ENCODE measurements around the gene GRIK4. TPM values are rescaled to one million over a fixed set of nuclear protein-coding genes. Genes with fewer than 3 reads are reported as not detected.

Gene GRIK4
- total and polyA plus RNA-seq, 4 donors, result 0.05 to 0.25 (median 0.06) TPM; not detected in 1

DNA sequence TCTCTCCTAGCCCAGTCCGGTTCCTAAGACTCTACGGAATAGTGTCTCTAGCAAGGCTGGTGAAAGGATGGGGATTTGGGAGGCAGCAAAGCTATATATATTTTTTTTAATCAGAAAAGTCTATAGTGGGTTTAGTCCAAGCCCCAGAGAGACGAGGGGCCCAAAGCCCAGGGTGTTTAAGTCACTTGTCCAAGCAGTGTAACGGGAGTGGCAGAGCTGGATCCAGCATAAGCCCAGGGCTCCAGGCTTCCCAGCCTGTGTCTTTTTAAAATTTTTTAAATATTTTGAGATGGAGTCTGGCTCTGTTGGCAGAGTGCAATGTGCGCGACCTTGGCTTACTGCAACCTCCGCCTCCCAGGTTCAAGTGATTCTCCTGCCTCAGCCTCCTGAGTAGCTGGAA, 6.8 kb downstream of the GRIK4 start:
- Histone ChIP-seq H3K36me3 (ENCODE audit: control insufficient read depth in 4 of 4, insufficient read depth in 3 of 4, low read depth in 1 of 4, low read length in 3 of 4) (no peaks in the 10 kb centered on the region), H3K4me1 (ENCODE audit: control insufficient read depth in 4 of 4, insufficient read depth in 4 of 4, low read length in 3 of 4) (peaks cover 0 to 7% (median under 1%) of the 10 kb centered on the region in 4 donors), H3K9ac (ENCODE audit: low read depth in 1 of 2, low read length in 2 of 2) (no peak overlapping the region), H3K27me3 (ENCODE audit: control insufficient read depth in 4 of 4, insufficient read depth in 4 of 4, low read length in 3 of 4) (peaks cover 0 to under 1% (median 0%) of the 10 kb centered on the region in 4 donors), H3K9me3 (ENCODE audit: control insufficient read depth in 4 of 4, low read length in 3 of 4) (no peaks in the 10 kb centered on the region), H3K27ac (ENCODE audit: low read depth in 1 of 2, low read length in 2 of 2) (no peak overlapping the region), H3K4me3 (ENCODE audit: low read depth in 1 of 3, low read length in 3 of 3) (no peak overlapping the region)
- TF ChIP-seq, protein P1, sequence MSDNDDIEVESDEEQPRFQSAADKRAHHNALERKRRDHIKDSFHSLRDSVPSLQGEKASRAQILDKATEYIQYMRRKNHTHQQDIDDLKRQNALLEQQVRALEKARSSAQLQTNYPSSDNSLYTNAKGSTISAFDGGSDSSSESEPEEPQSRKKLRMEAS (IDR thresholded peaks at IDR 0.05), result no peak
- 91% methylated on average over 7 of the region's 7 CpGs for WGBS
- DNase-seq (ENCODE audit: low spot score), result no peak

DNA sequence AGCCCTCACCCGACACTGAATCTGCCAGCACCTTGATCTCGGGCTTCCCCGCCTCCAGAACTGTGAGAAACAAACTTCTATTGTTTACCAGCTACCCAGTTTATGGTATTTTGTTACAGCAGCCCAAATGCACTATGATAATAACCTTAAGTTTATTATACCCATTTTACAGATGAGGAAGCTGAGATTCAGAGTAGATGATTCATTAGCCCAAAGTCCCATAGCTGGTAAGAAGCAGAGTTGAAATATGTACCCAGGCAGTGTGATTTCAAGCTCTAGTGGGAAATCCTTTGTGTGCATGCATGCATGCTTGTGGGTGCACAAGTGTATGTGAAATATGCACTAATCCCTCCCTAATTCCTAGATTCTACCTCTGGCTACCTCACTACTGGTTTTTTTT, 7.9 kb downstream of the GRIK4 start:
- Histone ChIP-seq H3K9ac (ENCODE audit: low read depth in 1 of 2, low read length in 2 of 2) (no peak overlapping the region), H3K27me3 (ENCODE audit: control insufficient read depth in 4 of 4, insufficient read depth in 4 of 4, low read length in 3 of 4) (peaks cover 0 to 3% (median 0%) of the 10 kb centered on the region in 4 donors), H3K36me3 (ENCODE audit: control insufficient read depth in 4 of 4, insufficient read depth in 3 of 4, low read depth in 1 of 4, low read length in 3 of 4) (no peaks in the 10 kb centered on the region), H3K9me3 (ENCODE audit: control insufficient read depth in 4 of 4, low read length in 3 of 4) (no peaks in the 10 kb centered on the region), H3K4me1 (ENCODE audit: control insufficient read depth in 4 of 4, insufficient read depth in 4 of 4, low read length in 3 of 4) (peaks cover 0 to 7% (median 2%) of the 10 kb centered on the region in 4 donors), H3K4me3 (ENCODE audit: low read depth in 1 of 3, low read length in 3 of 3) (no peak overlapping the region), H3K27ac (ENCODE audit: low read depth in 1 of 2, low read length in 2 of 2) (no peak overlapping the region)
- no peak for DNase-seq (ENCODE audit: low spot score)
- no peak for TF ChIP-seq FOXA1 (IDR thresholded peaks at IDR 0.05)
- TF ChIP-seq, protein P1 (IDR thresholded peaks at IDR 0.05), result no peak
- no peak for TF ChIP-seq JUND (IDR thresholded peaks at IDR 0.05)
- TF ChIP-seq, protein P2, sequence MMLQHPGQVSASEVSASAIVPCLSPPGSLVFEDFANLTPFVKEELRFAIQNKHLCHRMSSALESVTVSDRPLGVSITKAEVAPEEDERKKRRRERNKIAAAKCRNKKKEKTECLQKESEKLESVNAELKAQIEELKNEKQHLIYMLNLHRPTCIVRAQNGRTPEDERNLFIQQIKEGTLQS (IDR thresholded peaks at IDR 0.05), result no peak
- no peak for TF ChIP-seq HNF4A (conservative IDR thresholded peaks at IDR 0.05)
- TF ChIP-seq SP1 (IDR thresholded peaks at IDR 0.05), result no peak
- TF ChIP-seq HNF4G (IDR thresholded peaks at IDR 0.05), result no peak
- TF ChIP-seq YY1 (IDR thresholded peaks at IDR 0.05), result no peak
- WGBS, result 93% methylated on average over 3 of the region's 3 CpGs

DNA sequence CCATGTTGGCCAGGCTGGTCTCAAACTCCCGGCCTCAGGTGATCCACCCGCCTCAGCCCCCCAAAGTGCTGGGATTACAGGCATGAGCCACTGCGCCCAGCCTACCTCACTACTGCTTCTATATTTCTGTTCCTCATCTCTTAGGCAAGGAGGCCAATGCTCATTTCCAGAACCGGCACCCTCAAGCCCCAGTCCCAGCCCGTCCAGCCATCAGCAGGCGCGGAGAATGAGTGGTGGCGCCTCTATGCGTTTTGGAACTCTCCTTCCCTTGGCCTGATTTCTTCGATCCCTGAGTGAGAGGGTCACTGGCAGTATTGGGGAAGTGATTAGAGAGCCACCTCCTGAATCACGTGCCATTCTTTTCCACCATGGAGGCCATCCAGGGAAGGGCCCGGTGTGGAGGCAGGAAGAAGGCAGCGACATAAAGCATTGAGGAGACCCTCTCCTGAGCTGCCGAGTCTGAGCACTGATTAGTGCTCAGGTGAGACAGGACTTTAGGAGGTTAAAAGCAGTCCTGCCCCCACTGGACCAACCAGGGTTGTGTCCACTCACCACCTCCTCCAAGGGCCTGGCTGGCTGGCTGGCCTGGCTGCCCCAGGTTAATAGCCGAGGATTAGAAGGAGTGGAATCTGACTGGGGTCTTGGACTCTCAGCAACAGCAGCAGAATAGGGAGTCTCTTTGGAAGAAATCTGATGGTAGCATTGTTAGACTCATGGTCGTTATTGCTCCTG, 8.7 kb downstream of the GRIK4 start:
- H3K36me3 ChIP-seq (ENCODE audit: control insufficient read depth in 4 of 4, insufficient read depth in 3 of 4, low read depth in 1 of 4, low read length in 3 of 4), result no peaks in the 10 kb centered on the region
- H3K9me3 ChIP-seq (ENCODE audit: control insufficient read depth in 4 of 4, low read length in 3 of 4), result no peaks in the 10 kb centered on the region
- TF ChIP-seq RXRA (IDR thresholded peaks at IDR 0.05) (no peak), HNF4G (IDR thresholded peaks at IDR 0.05) (no peak), FOXA1 (IDR thresholded peaks at IDR 0.05) (no peak), HNF4A (conservative IDR thresholded peaks at IDR 0.05) (no peak), TAF1 (conservative IDR thresholded peaks at IDR 0.05) (no peak), FOXA2 (IDR thresholded peaks at IDR 0.05) (no peak), JUND (IDR thresholded peaks at IDR 0.05) (no peak), YY1 (IDR thresholded peaks at IDR 0.05) (no peak)
- TF ChIP-seq, protein P1 (IDR thresholded peaks at IDR 0.05), result no peak
- TF ChIP-seq, protein P3, sequence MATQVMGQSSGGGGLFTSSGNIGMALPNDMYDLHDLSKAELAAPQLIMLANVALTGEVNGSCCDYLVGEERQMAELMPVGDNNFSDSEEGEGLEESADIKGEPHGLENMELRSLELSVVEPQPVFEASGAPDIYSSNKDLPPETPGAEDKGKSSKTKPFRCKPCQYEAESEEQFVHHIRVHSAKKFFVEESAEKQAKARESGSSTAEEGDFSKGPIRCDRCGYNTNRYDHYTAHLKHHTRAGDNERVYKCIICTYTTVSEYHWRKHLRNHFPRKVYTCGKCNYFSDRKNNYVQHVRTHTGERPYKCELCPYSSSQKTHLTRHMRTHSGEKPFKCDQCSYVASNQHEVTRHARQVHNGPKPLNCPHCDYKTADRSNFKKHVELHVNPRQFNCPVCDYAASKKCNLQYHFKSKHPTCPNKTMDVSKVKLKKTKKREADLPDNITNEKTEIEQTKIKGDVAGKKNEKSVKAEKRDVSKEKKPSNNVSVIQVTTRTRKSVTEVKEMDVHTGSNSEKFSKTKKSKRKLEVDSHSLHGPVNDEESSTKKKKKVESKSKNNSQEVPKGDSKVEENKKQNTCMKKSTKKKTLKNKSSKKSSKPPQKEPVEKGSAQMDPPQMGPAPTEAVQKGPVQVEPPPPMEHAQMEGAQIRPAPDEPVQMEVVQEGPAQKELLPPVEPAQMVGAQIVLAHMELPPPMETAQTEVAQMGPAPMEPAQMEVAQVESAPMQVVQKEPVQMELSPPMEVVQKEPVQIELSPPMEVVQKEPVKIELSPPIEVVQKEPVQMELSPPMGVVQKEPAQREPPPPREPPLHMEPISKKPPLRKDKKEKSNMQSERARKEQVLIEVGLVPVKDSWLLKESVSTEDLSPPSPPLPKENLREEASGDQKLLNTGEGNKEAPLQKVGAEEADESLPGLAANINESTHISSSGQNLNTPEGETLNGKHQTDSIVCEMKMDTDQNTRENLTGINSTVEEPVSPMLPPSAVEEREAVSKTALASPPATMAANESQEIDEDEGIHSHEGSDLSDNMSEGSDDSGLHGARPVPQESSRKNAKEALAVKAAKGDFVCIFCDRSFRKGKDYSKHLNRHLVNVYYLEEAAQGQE (IDR thresholded peaks at IDR 0.05), result no peak
- TF ChIP-seq, protein P4, sequence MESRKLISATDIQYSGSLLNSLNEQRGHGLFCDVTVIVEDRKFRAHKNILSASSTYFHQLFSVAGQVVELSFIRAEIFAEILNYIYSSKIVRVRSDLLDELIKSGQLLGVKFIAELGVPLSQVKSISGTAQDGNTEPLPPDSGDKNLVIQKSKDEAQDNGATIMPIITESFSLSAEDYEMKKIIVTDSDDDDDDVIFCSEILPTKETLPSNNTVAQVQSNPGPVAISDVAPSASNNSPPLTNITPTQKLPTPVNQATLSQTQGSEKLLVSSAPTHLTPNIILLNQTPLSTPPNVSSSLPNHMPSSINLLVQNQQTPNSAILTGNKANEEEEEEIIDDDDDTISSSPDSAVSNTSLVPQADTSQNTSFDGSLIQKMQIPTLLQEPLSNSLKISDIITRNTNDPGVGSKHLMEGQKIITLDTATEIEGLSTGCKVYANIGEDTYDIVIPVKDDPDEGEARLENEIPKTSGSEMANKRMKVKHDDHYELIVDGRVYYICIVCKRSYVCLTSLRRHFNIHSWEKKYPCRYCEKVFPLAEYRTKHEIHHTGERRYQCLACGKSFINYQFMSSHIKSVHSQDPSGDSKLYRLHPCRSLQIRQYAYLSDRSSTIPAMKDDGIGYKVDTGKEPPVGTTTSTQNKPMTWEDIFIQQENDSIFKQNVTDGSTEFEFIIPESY (IDR thresholded peaks at IDR 0.05), result no peak
- TF ChIP-seq, protein P2 (IDR thresholded peaks at IDR 0.05), result no peak
- TF ChIP-seq, protein P5, sequence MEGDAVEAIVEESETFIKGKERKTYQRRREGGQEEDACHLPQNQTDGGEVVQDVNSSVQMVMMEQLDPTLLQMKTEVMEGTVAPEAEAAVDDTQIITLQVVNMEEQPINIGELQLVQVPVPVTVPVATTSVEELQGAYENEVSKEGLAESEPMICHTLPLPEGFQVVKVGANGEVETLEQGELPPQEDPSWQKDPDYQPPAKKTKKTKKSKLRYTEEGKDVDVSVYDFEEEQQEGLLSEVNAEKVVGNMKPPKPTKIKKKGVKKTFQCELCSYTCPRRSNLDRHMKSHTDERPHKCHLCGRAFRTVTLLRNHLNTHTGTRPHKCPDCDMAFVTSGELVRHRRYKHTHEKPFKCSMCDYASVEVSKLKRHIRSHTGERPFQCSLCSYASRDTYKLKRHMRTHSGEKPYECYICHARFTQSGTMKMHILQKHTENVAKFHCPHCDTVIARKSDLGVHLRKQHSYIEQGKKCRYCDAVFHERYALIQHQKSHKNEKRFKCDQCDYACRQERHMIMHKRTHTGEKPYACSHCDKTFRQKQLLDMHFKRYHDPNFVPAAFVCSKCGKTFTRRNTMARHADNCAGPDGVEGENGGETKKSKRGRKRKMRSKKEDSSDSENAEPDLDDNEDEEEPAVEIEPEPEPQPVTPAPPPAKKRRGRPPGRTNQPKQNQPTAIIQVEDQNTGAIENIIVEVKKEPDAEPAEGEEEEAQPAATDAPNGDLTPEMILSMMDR (IDR thresholded peaks at IDR 0.05; ENCODE audit: low read depth, low read length, missing input control), result no peak
- H3K4me1 ChIP-seq (ENCODE audit: control insufficient read depth in 4 of 4, insufficient read depth in 4 of 4, low read length in 3 of 4), result peaks cover 0 to 7% (median 2%) of the 10 kb centered on the region in 4 donors
- H3K27ac ChIP-seq (ENCODE audit: low read depth in 1 of 2, low read length in 2 of 2), result no peak overlapping the region
- peaks cover 0 to 3% (median 0%) of the 10 kb centered on the region in 4 donors for H3K27me3 ChIP-seq (ENCODE audit: control insufficient read depth in 4 of 4, insufficient read depth in 4 of 4, low read length in 3 of 4)
- no peak overlapping the region for H3K9ac ChIP-seq (ENCODE audit: low read depth in 1 of 2, low read length in 2 of 2)
- no peak overlapping the region for H3K4me3 ChIP-seq (ENCODE audit: low read depth in 1 of 3, low read length in 3 of 3)
- no peak for DNase-seq (ENCODE audit: low spot score)
- WGBS, result 90% methylated on average over 16 of the region's 16 CpGs

Data from liver (tissue), 9 donors.